ENCODE results near the gene ST6GALNAC3. TPM values are rescaled to one million over a fixed set of nuclear protein-coding genes. Genes with fewer than 3 reads are reported as not detected.

ST6GALNAC3 gene
- total RNA-seq, 2 donors from 2014 or later, result 6.3 to 7.6 TPM

- Mint-ChIP-seq H3K27me3 (ENCODE audit: insufficient read depth) (no peaks in the 10 kb centered on the region), H3K36me3 (ENCODE audit: low read depth) (no peaks in the 10 kb centered on the region), H3K9me3 (no peaks in the 10 kb centered on the region), H3K4me3 (no peak overlapping the region), H3K27ac (no peak overlapping the region), H3K4me1 (no peaks in the 10 kb centered on the region)
- 93 to 97% methylated on average over 3 to 5 of the region's 5 CpGs for WGBS, 2 experiments (ENCODE audit: insufficient coverage in 1 of 2, insufficient read length in 1 of 2)
- Histone ChIP-seq H3K9me3 (ENCODE audit: control insufficient read depth, low read length) (no peaks in the 10 kb centered on the region), H3K4me3 (ENCODE audit: low read length) (no peak overlapping the region), H3K9ac (ENCODE audit: extremely low read depth, low read length, poor library complexity, severe bottlenecking) (no peak overlapping the region), H3K27ac (ENCODE audit: low read depth, low read length) (no peak overlapping the region), H3K4me1 (ENCODE audit: control insufficient read depth, insufficient read depth, low read length) (no peaks in the 10 kb centered on the region), H3K36me3 (ENCODE audit: control insufficient read depth, insufficient read depth, low read length) (no peaks in the 10 kb centered on the region), H3K27me3 (ENCODE audit: control insufficient read depth, insufficient read depth, low read length, poor library complexity, severe bottlenecking) (no peaks in the 10 kb centered on the region)
- no peak for TF ChIP-seq CTCF (conservative IDR thresholded peaks at IDR 0.05)
- no peak for DNase-seq
These were observed 537.4 kb downstream of the ST6GALNAC3 start for GRCh38 chr1:76611770-76612445.

GRCh38 chr1:76613886-76614285 lies 539.3 kb downstream of the ST6GALNAC3 start:
- H3K27ac Mint-ChIP-seq, result no peak overlapping the region
- Histone ChIP-seq H3K27ac (ENCODE audit: low read depth, low read length) (no peak overlapping the region), H3K36me3 (ENCODE audit: control insufficient read depth, insufficient read depth, low read length) (no peaks in the 10 kb centered on the region), H3K4me1 (ENCODE audit: control insufficient read depth, insufficient read depth, low read length) (no peaks in the 10 kb centered on the region), H3K27me3 (ENCODE audit: control insufficient read depth, insufficient read depth, low read length, poor library complexity, severe bottlenecking) (no peaks in the 10 kb centered on the region), H3K9me3 (ENCODE audit: control insufficient read depth, low read length) (no peaks in the 10 kb centered on the region), H3K4me3 (ENCODE audit: low read length) (no peak overlapping the region), H3K9ac (ENCODE audit: extremely low read depth, low read length, poor library complexity, severe bottlenecking) (no peak overlapping the region)
- WGBS, 2 experiments (ENCODE audit: insufficient coverage in 1 of 2, insufficient read length in 1 of 2), result 94 to 100% methylated on average over 1 to 2 of the region's 2 CpGs
- DNase-seq, result no peak
- H3K4me3 Mint-ChIP-seq, result no peak overlapping the region
- H3K27me3 Mint-ChIP-seq (ENCODE audit: insufficient read depth), result no peaks in the 10 kb centered on the region
- no peaks in the 10 kb centered on the region for H3K9me3 Mint-ChIP-seq
- no peaks in the 10 kb centered on the region for H3K36me3 Mint-ChIP-seq (ENCODE audit: low read depth)
- no peak for TF ChIP-seq CTCF (conservative IDR thresholded peaks at IDR 0.05)
- H3K4me1 Mint-ChIP-seq, result no peaks in the 10 kb centered on the region

GRCh38 chr1:76615253-76616035 lies 540.9 kb downstream of the ST6GALNAC3 start:
- WGBS, 2 experiments (ENCODE audit: insufficient coverage in 1 of 2, insufficient read length in 1 of 2), result 90 to 100% methylated on average over 2 to 3 of the region's 3 CpGs
- no peak overlapping the region for H3K27ac ChIP-seq (ENCODE audit: low read depth, low read length)
- no peaks in the 10 kb centered on the region for H3K9me3 Mint-ChIP-seq

More at GRCh38 chr1:76615253-76616035, 540.9 kb downstream of the ST6GALNAC3 start:
- Histone ChIP-seq H3K9ac (ENCODE audit: extremely low read depth, low read length, poor library complexity, severe bottlenecking) (no peak overlapping the region), H3K4me1 (ENCODE audit: control insufficient read depth, insufficient read depth, low read length) (no peaks in the 10 kb centered on the region), H3K27me3 (ENCODE audit: control insufficient read depth, insufficient read depth, low read length, poor library complexity, severe bottlenecking) (no peaks in the 10 kb centered on the region), H3K4me3 (ENCODE audit: low read length) (no peak overlapping the region), H3K9me3 (ENCODE audit: control insufficient read depth, low read length) (no peaks in the 10 kb centered on the region), H3K36me3 (ENCODE audit: control insufficient read depth, insufficient read depth, low read length) (no peaks in the 10 kb centered on the region)
- no peak overlapping the region for H3K27ac Mint-ChIP-seq
- H3K27me3 Mint-ChIP-seq (ENCODE audit: insufficient read depth), result no peaks in the 10 kb centered on the region
- peaks cover 5% of the 10 kb centered on the region for H3K4me1 Mint-ChIP-seq
- H3K4me3 Mint-ChIP-seq, result no peak overlapping the region
- no peaks in the 10 kb centered on the region for H3K36me3 Mint-ChIP-seq (ENCODE audit: low read depth)
- no peak for DNase-seq
- no peak for TF ChIP-seq CTCF (conservative IDR thresholded peaks at IDR 0.05)
